ENCODE results near the gene WNK4.

WNK4 gene

GRCh38 chr17:42845918-42846593 lies 65.6 kb downstream of the WNK4 start:
- TF ChIP-seq, protein P1, sequence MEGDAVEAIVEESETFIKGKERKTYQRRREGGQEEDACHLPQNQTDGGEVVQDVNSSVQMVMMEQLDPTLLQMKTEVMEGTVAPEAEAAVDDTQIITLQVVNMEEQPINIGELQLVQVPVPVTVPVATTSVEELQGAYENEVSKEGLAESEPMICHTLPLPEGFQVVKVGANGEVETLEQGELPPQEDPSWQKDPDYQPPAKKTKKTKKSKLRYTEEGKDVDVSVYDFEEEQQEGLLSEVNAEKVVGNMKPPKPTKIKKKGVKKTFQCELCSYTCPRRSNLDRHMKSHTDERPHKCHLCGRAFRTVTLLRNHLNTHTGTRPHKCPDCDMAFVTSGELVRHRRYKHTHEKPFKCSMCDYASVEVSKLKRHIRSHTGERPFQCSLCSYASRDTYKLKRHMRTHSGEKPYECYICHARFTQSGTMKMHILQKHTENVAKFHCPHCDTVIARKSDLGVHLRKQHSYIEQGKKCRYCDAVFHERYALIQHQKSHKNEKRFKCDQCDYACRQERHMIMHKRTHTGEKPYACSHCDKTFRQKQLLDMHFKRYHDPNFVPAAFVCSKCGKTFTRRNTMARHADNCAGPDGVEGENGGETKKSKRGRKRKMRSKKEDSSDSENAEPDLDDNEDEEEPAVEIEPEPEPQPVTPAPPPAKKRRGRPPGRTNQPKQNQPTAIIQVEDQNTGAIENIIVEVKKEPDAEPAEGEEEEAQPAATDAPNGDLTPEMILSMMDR (conservative IDR thresholded peaks at IDR 0.05), result no peak
- H3K27ac ChIP-seq, result no peak overlapping the region
